ENCODE results near the gene VWA5B1. TPM values are rescaled to one million over a fixed set of nuclear protein-coding genes. Genes with fewer than 3 reads are reported as not detected.

Gene VWA5B1
- total RNA-seq, 2 donors from 2014 or later: 0.22 to 0.43 TPM

GRCh38 chr1:20347699-20348098 is 57.0 kb downstream of the VWA5B1 start:
- Histone ChIP-seq H3K9me3 (peaks cover 0 to 6% of the 10 kb centered on the region in 2 donors), H3K27ac (no peak overlapping the region), H3K4me1 (peaks cover 0 to 15% of the 10 kb centered on the region in 2 donors), H3K36me3 (no peaks in the 10 kb centered on the region), H3K27me3 (no peaks in the 10 kb centered on the region), H3K4me3 (no peak overlapping the region)
- no peak for DNase-seq (ENCODE audit: low spot score)
- no peak for TF ChIP-seq CTCF (IDR thresholded peaks at IDR 0.05)

GRCh38 chr1:20348326-20348915 is 57.7 kb downstream of the VWA5B1 start:
- H3K4me1 ChIP-seq: peaks cover 0 to 10% of the 10 kb centered on the region in 2 donors
- peaks cover 0 to 6% of the 10 kb centered on the region in 2 donors for H3K9me3 ChIP-seq
- H3K4me3 ChIP-seq: no peak overlapping the region
- DNase-seq (ENCODE audit: low spot score): no peak
- H3K36me3 ChIP-seq: no peaks in the 10 kb centered on the region
- no peak for TF ChIP-seq CTCF (IDR thresholded peaks at IDR 0.05)
- H3K27ac ChIP-seq: no peak overlapping the region
- no peaks in the 10 kb centered on the region for H3K27me3 ChIP-seq

DNA sequence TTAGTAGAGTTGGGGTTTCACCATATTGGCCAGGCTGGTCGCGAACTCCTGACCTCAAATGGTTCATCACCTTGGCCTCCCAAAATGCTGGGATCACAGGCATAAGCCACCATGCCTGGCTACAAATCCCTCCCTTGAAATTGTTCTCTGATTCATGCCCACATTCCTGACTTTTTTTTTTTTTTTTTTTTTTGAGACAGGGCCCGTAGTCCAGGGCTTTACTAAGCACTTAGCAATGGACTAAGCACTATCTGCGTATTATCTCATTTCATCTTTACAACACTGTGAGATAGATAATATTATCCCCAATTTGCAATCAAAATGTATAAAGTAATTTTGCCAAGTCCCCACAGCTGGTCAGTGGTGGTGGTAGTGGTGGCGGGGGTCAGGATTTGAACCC is 58.9 kb downstream of the VWA5B1 start:
- no peak overlapping the region for H3K4me3 ChIP-seq
- H3K36me3 ChIP-seq: no peaks in the 10 kb centered on the region
- no peak for TF ChIP-seq CTCF (IDR thresholded peaks at IDR 0.05)
- no peaks in the 10 kb centered on the region for H3K27me3 ChIP-seq
- DNase-seq (ENCODE audit: low spot score): no peak
- no peaks in the 10 kb centered on the region for H3K4me1 ChIP-seq
- H3K9me3 ChIP-seq: peaks cover 0 to 6% of the 10 kb centered on the region in 2 donors
- no peak overlapping the region for H3K27ac ChIP-seq

- no peak overlapping the region for H3K4me3 ChIP-seq
- no peak for TF ChIP-seq CTCF (IDR thresholded peaks at IDR 0.05)
- no peak for DNase-seq (ENCODE audit: low spot score)
- no peaks in the 10 kb centered on the region for H3K27me3 ChIP-seq
- H3K36me3 ChIP-seq: no peaks in the 10 kb centered on the region
- H3K4me1 ChIP-seq: no peaks in the 10 kb centered on the region
- peaks cover 0 to 6% of the 10 kb centered on the region in 2 donors for H3K9me3 ChIP-seq
- no peak overlapping the region for H3K27ac ChIP-seq
Observed at GRCh38 chr1:20349971-20350370, 59.3 kb downstream of the VWA5B1 start.

- Histone ChIP-seq H3K27ac (no peak overlapping the region), H3K4me3 (no peak overlapping the region), H3K36me3 (no peaks in the 10 kb centered on the region), H3K9me3 (peaks cover 0 to 6% of the 10 kb centered on the region in 2 donors), H3K4me1 (no peaks in the 10 kb centered on the region), H3K27me3 (no peaks in the 10 kb centered on the region)
- no peak for TF ChIP-seq CTCF (IDR thresholded peaks at IDR 0.05)
- DNase-seq (ENCODE audit: low spot score): no peak
Observed at GRCh38 chr1:20350421-20350820, 59.7 kb downstream of the VWA5B1 start.
